NCI-H2227 treated with DMSO at 0.1 percent for 48 hours (cell line): ENCODE results near the gene OR52W1.
"Not testable (repeated sequence)": the region's sequence is repeated elsewhere in the genome, so short reads cannot be mapped to it uniquely, and the experiment has no call there.

ENCODE experiments used
- DNase-seq: peaks from one replicate; lab custom pipeline; 2025; lab: John Stamatoyannopoulos, UW

The OR52W1 gene

GRCh38 chr11:6217722-6218121 lies 18.7 kb downstream of the OR52W1 start:
- DNase-seq: no peak

- no peak for DNase-seq
Measured at GRCh38 chr11:6219359-6219758, 20.3 kb downstream of the OR52W1 start.

GRCh38 chr11:6223854-6224253 lies 24.8 kb downstream of the OR52W1 start:
- no peak for DNase-seq

GRCh38 chr11:6224421-6224820 lies 25.4 kb downstream of the OR52W1 start:
- no peak for DNase-seq

- DNase-seq: no peak
Measured at GRCh38 chr11:6225024-6225423, 26.0 kb downstream of the OR52W1 start.

- no peak for DNase-seq
Measured at GRCh38 chr11:6225896-6226295, 26.9 kb downstream of the OR52W1 start.

- DNase-seq: no peak
Measured at GRCh38 chr11:6228520-6228919, 29.5 kb downstream of the OR52W1 start.

- DNase-seq: no peak
Measured at GRCh38 chr11:6229911-6230310, 30.9 kb downstream of the OR52W1 start.

GRCh38 chr11:6232899-6233298 lies 33.9 kb downstream of the OR52W1 start:
- DNase-seq: no peak

- DNase-seq: no peak
Measured at GRCh38 chr11:6233984-6234386, 35.0 kb downstream of the OR52W1 start.

- peak; percentile 100 for DNase-seq
Measured at GRCh38 chr11:6234387-6235107, 35.5 kb downstream of the OR52W1 start, which contains the start of gene FHIP1B. FHIP1B (minus strand) TSS chr11:6234636; CDS start chr11:6224516, 10,120 bp downstream.

- DNase-seq: no peak
Measured at GRCh38 chr11:6237266-6237665, 38.2 kb downstream of the OR52W1 start.

- no peak for DNase-seq
Measured at GRCh38 chr11:6237761-6238302, 38.8 kb downstream of the OR52W1 start.

- no peak for DNase-seq
Measured at GRCh38 chr11:6238902-6239301, 39.9 kb downstream of the OR52W1 start, which contains the start of gene CNGA4. CNGA4 (plus strand) TSS chr11:6239089; CDS start chr11:6239207, 118 bp downstream.

- DNase-seq: no peak
Measured at GRCh38 chr11:6240139-6240538, 41.1 kb downstream of the OR52W1 start.

GRCh38 chr11:6240781-6241180 lies 41.8 kb downstream of the OR52W1 start:
- DNase-seq: no peak

- DNase-seq: no peak
Measured at GRCh38 chr11:6241316-6241715, 42.3 kb downstream of the OR52W1 start.

- DNase-seq: no peak
Measured at GRCh38 chr11:6245536-6245935, 46.5 kb downstream of the OR52W1 start.

GRCh38 chr11:6248248-6248647 lies 49.2 kb downstream of the OR52W1 start:
- DNase-seq: no peak

- DNase-seq: not testable (repeated sequence)
Measured at GRCh38 chr11:6248897-6249296, 49.9 kb downstream of the OR52W1 start.
